Tibial nerve (tissue), 4 donors: ENCODE data around the gene CDAN1. TPM values are rescaled to one million over a fixed set of nuclear protein-coding genes. Genes with fewer than 3 reads are reported as not detected.
"Not testable (repeated sequence)": the region's sequence is repeated elsewhere in the genome, so short reads cannot be mapped to it uniquely, and the experiment has no call there.

Source experiments
- DNase-seq, 2 donors: peaks; one replicate each; pipeline ENCODE4 v3.0.0-alpha.2; 2019; ENCODE audit warnings: low spot score in 2 of 2
- H3K27ac ChIP-seq, 4 donors: fragments of 200-600 bp; sonication (generic) in 3 of 4; one replicate each; pipeline ENCODE4 v1.5.1; 2017 to 2019; ENCODE audit warnings: mild to moderate bottlenecking in 1 of 4
- H3K27me3 ChIP-seq, 2 donors: fragments of 200-600 bp; sonication (generic) in 1 of 2; one replicate each; pipeline versions ENCODE4 v1.5.1 to v1.6.0; 2017 to 2019
- H3K36me3 ChIP-seq, 3 donors: fragments of 200-600 bp; sonication (generic); one replicate each; pipeline ENCODE4 v1.5.1; 2018 to 2019
- H3K4me1 ChIP-seq, 4 donors: fragments of 200-600 bp; sonication (generic) in 3 of 4; one replicate each; pipeline ENCODE4 v1.5.1; 2017 to 2019
- H3K4me3 ChIP-seq, 4 donors: fragments of 200-600 bp; sonication (generic) in 3 of 4; one replicate each; pipeline ENCODE4 v1.5.1; 2017 to 2019; ENCODE audit warnings: mild to moderate bottlenecking in 1 of 4, moderate library complexity in 1 of 4
- H3K9me3 ChIP-seq, 4 donors: fragments of 200-600 bp; sonication (generic) in 3 of 4; one replicate each; pipeline ENCODE4 v1.5.1; 2017 to 2019
- CTCF ChIP-seq, 5 experiments: fragments of 200-600 bp in 3 of 5; fragments of 450-650 bp in 2 of 5; sonication (generic) in 3 of 5; IDR thresholded peaks; one replicate each; pipeline ENCODE4 v1.5.1; 2016 to 2019; ENCODE audit warnings: antibody characterized with exemption in 5 of 5, mild to moderate bottlenecking in 3 of 5, moderate library complexity in 2 of 5
- EP300 ChIP-seq, 2 donors: sonication (generic); formaldehyde crosslinking; IDR thresholded peaks; one replicate each; pipeline ENCODE4 v1.6.1; 2017; ENCODE audit warnings: antibody characterized with exemption in 2 of 2, mild to moderate bottlenecking in 1 of 2
- POLR2A ChIP-seq, 2 donors: fragments of 450-650 bp; IDR thresholded peaks; one replicate each; pipeline ENCODE4 v1.6.1; 2017; ENCODE audit warnings: antibody characterized with exemption in 2 of 2, mild to moderate bottlenecking in 2 of 2, moderate library complexity in 2 of 2
- WGBS, 2 donors: methylation state at CpG; one replicate each; pipeline ENCODE4 v1.1.5; 2018; 5-methylcytosine and 5-hydroxymethylcytosine counted together
- total RNA-seq, 4 donors: library from RNA; depleted of rRNA; stranded (reverse); fragments of >200 nt; gene quantifications; one replicate each; pipeline ENCODE4 v1.1.0, GENCODE V29; 2016

CDAN1 gene
- total RNA-seq, 4 donors from 2014 or later: 14.0 to 25.5 (median 22.0) TPM

DNA sequence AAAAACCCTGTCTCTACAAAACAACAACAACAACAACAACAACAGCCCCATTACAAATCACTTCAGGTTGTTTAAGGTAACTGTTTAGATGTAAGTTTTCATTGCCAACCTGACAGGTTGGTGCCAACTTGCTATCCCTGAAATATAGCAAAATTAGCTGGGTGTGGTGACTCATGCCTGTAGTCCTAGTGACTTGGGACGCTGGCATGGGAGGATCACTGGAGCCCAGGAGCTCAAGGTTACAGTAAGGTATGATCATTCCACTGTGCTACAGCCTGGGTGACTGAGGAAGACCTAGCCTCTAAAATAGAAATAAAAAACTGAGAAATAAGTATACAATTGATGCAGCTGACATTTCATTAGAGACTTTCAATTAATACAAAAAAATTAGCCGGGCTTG, 36.0 kb upstream of the CDAN1 start:
- Histone ChIP-seq H3K4me3 (no peak overlapping the region), H3K4me1 (no peaks in the 10 kb centered on the region), H3K27me3 (no peaks in the 10 kb centered on the region), H3K9me3 (peaks cover 0 to under 1% (median 0%) of the 10 kb centered on the region in 4 donors), H3K36me3 (peaks cover 0 to 57% (median 10%) of the 10 kb centered on the region in 3 donors), H3K27ac (no peak overlapping the region)
- DNase-seq: no peak
- TF ChIP-seq POLR2A (IDR thresholded peaks at IDR 0.05) (no peak), CTCF (IDR thresholded peaks at IDR 0.05) (no peak), EP300 (IDR thresholded peaks at IDR 0.05) (no peak)
- 90 to 93% methylated on average over 2 of the region's 2 CpGs for WGBS, 2 donors

- 52 to 54% methylated on average over 2 of the region's 2 CpGs for WGBS, 2 donors
- H3K9me3 ChIP-seq: peaks cover 0 to 5% (median 0%) of the 10 kb centered on the region in 4 donors
- H3K27me3 ChIP-seq: no peaks in the 10 kb centered on the region
- H3K27ac ChIP-seq: no peak overlapping the region
- H3K4me3 ChIP-seq: no peak overlapping the region
- no peaks in the 10 kb centered on the region for H3K4me1 ChIP-seq
- H3K36me3 ChIP-seq: peaks cover 0 to 57% (median 10%) of the 10 kb centered on the region in 3 donors
- peak in 1 of 2 donors; percentile 32 for DNase-seq
- TF ChIP-seq EP300 (IDR thresholded peaks at IDR 0.05) (no peak), CTCF (IDR thresholded peaks at IDR 0.05) (no peak), POLR2A (IDR thresholded peaks at IDR 0.05) (no peak)
Measured at GRCh38 chr15:42772144-42772543, 35.2 kb upstream of the CDAN1 start.

DNA sequence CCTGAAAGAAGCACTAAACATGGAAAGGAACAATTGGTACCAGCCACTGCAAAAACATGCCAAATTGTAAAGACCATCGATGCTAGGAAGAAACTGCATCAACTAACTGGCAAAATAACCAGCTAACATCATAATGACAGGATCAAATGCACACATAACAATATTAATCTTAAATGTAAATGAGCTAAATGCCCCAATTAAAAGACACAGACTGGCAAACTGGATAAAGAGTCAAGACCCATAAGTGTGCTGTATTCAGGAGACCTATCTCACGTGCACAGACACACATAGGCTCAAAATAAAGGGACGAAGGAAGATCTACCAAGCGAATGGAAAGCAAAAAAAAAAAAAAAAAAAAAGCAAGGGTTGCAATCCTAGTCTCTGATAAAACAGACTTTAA, 29.2 kb upstream of the CDAN1 start:
- 88 to 98% methylated on average over 4 of the region's 4 CpGs for WGBS, 2 donors
- H3K4me1 ChIP-seq, DNase-seq, H3K27ac ChIP-seq, H3K4me3 ChIP-seq, H3K27me3 ChIP-seq: not testable (repeated sequence)
- peaks cover 0 to 26% (median 3%) of the 10 kb centered on the region in 4 donors for H3K9me3 ChIP-seq
- peaks cover 0 to 51% (median 0%) of the 10 kb centered on the region in 3 donors for H3K36me3 ChIP-seq

- H3K4me1 ChIP-seq, DNase-seq, H3K4me3 ChIP-seq, H3K27ac ChIP-seq, H3K27me3 ChIP-seq: not testable (repeated sequence)
- peaks cover 0 to 40% (median 7%) of the 10 kb centered on the region in 4 donors for H3K9me3 ChIP-seq
- peaks cover 0 to 47% (median 0%) of the 10 kb centered on the region in 3 donors for H3K36me3 ChIP-seq
- 81% methylated on average over 16 of the region's 16 CpGs for WGBS, 2 donors
Measured at GRCh38 chr15:42764154-42764731, 27.3 kb upstream of the CDAN1 start.

DNA sequence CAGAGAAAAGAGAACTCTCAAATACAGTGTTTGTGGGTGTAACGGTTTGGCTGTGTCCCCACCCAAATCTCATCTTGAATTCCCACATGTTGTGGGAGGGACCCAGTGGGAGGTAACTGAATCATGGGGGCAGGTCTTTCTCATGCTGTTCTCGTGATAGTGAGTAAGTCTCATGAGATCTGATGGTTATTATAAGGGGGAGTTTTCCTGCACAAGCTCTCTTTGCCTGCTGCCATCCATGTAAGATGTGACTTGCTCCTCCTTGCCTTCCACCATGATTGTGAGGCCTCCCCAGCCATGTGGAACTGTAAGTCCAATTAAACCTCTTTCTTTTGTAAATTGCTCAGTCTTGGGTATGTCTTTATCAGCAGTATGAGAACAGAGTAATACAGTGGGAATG, 24.9 kb upstream of the CDAN1 start:
- Histone ChIP-seq H3K9me3 (peaks cover 0 to 35% (median 7%) of the 10 kb centered on the region in 4 donors), H3K36me3 (peaks cover 0 to 47% (median 0%) of the 10 kb centered on the region in 3 donors)
- not testable (repeated sequence) for H3K4me3 ChIP-seq, H3K27me3 ChIP-seq, DNase-seq, H3K27ac ChIP-seq, H3K4me1 ChIP-seq
- 65 to 68% methylated on average over 2 of the region's 2 CpGs for WGBS, 2 donors

- Histone ChIP-seq H3K4me3 (no peak overlapping the region), H3K9me3 (peaks cover 0 to 35% (median 7%) of the 10 kb centered on the region in 4 donors), H3K36me3 (peaks cover 0 to 47% (median 0%) of the 10 kb centered on the region in 3 donors), H3K27ac (no peak overlapping the region), H3K4me1 (no peaks in the 10 kb centered on the region), H3K27me3 (no peaks in the 10 kb centered on the region)
- no peak for DNase-seq
- TF ChIP-seq EP300 (IDR thresholded peaks at IDR 0.05) (no peak), POLR2A (IDR thresholded peaks at IDR 0.05) (no peak), CTCF (IDR thresholded peaks at IDR 0.05) (no peak)
- WGBS, 2 donors: 92 to 100% methylated on average over 1 of the region's 1 CpG
Measured at GRCh38 chr15:42760759-42761158, 23.8 kb upstream of the CDAN1 start.
